GM15510 (cell line): Measurements from ENCODE around the gene RHBDD1.

Experiments used
- POLR2A ChIP-seq: IDR thresholded peaks from 3 replicates; pipeline ENCODE4 v1.6.1; 2011; ENCODE audit warnings: borderline replicate concordance; ENCODE audit not compliant: insufficient read length; ENCODE audit errors: extremely low read depth

The RHBDD1 gene

GRCh38 chr2:226796840-226797288, 39.0 kb upstream of the RHBDD1 start:
- no peak for TF ChIP-seq POLR2A

DNA sequence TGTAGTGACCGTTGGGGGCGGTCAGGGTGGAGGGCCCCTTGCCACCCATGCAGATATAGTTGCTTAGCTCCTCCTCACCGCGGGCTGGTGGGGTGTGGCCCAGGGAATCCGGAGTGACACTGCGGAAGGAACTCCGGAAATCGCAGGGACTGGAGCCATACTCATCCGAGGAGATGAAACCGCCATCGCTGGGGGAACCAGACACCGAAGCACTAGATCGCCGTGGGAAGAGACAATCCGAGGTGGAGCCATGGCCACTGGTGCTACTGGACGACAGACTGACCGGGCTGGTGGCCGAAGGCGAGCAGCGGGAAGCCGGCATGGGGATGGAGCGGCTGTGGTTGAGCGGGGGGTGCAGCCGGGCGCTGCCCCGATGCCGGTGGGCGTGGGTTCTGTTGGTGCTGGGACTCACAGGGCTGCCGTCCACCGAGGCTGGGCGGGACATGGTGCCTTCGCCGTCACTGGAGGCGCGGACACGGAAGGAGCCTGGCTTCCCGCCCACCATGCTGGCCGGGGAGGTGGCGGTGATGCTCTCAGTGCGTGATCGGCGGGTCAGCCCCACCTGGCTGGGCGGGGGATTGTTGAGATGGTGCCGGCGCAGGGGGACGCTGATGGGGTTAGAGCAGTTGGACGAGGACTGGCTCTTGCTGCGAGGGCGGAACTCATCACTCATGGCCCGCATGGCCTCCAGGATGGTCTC, 38.4 kb upstream of the RHBDD1 start:
- TF ChIP-seq POLR2A, result no peak

DNA sequence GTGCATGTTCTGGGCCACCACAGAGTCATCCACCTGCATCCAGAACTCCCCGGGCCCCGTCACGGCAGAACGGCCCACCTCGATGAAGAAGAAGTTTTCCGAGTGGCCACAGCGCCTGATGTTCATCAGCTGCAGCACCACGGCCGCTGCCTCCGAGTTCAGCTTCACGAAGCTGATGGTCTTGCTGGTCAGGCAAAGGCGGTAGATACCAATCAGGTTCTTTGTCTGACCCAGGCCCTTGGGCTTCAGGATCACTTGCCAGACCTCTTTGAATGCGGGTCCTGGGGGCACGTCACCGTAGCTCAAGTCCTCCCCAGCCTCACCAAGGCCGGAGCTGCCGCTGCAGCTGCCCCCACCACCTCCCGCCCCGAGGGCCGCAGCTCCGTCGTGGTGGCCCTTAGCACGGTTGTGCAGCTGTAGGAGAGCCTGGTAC, 37.8 kb upstream of the RHBDD1 start:
- no peak for TF ChIP-seq POLR2A

DNA sequence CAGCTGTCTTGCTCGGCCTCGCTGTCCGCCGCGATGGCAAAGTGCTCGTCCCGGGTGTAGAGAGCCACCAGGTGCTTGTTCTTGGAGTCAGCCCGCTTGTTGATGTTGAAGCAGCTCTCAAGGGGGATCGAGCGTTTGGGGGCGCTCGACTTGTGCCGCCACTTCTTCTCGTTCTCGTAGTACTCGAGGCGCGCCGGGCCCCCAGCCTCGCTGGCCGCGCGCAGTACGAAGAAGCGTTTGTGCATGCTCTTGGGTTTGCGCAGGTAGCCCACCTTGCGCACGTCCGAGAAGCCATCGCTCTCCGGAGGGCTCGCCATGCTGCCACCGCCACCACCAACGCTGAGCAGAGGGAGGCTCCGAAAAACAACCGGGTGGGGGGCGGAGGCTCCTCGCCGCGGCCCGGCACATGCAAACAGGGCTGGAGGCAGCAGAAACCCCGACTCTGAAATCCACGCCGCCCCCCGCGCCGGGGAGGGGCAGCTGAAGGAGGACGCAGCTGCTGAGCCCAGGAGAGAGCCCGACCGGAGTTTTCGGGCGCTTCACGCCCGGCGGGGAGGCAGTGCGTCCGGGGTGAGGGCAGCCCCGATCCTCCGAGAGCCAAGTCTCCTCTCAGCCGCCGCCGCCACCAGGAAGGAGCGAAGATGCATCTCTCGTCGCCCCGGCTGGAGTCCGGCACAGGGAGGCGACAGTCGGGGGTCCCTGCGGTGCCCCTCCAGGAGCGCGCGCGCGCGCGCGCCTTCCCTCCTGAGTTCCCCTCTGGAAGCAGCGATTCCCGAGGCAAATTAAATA, 37.2 kb upstream of the RHBDD1 start:
- TF ChIP-seq POLR2A, result no peak

- TF ChIP-seq POLR2A, result peak; percentile 24
These were observed 36.5 kb upstream of the RHBDD1 start, which contains the start of gene IRS1 for GRCh38 chr2:226799211-226799975. Gene IRS1 (minus strand): TSS chr2:226799820. CDS start chr2:226798738, 1,082 bp downstream.

DNA sequence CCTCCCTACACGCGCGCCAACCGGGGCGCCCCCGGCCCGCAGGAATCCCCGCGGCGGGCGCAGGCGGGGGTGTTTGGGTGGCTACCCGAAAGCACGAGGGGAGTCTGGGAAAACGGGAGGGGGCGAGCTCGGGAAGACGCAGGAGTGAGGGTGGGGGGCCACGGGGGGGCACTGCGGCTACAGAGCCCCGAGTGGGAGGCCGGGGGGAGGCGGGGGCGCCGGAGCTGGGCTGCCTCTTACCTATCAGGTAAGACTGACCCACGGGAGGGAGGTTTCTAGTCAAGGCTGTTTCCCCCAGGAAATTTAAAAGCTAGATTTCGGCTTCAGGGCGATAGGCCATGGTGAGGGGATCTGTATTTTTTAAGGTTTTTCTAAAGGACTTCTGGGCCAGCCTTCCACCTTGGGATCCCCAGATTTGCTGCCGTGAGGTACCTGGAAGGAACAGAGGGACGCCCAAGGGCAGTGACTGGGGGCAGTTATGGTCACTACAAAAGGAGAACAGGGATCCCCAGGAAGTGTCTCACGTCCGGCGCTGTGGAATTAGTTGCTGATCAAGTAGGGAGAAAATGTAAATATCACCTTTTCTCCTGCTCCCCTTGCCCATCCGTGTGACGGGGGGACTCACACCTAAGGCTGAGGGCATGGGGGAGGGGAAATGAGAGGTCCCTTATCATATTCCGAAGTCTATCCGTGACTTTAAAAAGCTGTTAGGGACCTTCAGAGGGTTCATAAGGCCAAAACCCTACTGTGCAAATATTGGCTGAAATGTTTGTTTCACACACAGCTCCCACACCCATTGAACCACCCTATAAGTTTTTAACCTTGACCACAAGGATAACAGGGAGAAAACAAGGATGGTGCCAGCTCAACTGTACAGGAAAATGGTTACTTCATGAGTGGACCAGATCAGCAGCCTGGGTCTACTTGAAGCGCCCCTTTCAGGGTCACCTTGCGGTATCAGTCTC, 35.6 kb upstream of the RHBDD1 start:
- no peak for TF ChIP-seq POLR2A

DNA sequence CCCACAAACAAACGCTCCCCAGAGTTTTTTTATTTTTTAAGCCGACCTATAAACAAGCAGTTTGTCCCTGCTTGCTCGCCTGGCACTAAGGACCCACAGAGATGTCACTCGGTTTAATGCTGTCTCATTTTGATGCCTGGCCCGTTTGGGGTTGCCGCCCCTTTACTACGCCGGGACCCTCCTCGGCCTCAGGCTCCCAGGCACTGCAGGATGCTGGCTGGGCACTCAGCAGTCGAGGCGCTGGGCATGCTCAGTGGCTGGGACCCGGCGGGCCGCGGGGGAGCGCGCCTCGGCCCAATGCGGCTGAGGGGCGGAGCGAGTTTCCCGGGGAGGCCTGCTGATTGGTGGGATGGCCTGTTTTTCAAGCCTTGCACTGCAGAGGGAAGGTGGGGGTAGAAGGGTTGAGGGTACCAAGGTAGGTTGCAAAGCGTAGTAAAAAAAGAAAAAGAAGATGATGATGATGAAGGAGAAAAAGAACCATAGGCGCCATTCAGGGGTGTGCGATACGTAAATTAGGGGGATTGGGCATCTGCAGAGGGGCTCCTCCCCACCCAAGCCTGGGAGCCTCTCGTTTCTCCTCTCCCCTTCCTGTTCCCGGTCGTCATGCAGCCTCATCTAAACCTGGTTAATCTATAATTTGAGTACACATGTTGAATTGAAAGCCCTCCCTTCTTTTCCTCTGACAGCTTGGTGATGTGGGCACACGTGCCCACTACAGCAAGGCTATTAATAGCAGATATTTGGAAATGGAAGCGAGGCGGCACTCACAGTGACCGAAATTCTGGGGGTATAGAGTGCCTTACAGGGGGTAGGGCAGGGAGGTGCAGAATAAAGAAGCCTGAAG, 34.7 kb upstream of the RHBDD1 start:
- TF ChIP-seq POLR2A, result peak; percentile 52

DNA sequence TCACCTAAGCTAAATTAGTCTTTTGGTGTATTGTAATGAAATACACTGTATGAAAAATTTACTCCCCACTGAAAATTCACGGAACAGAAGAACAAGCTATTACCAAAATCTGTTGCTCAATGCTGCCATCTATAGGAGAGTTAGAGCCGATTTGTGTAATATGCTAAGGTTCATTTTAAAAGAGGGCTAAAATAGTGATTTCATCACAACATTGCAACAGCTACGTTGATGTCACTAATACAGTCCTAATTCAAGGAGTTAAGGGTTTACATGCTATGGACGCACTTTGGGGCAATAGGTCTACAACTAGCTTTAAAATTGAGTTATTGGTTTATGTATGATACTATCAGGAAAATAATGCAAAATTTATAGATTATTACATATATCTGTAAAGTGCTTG, 33.3 kb upstream of the RHBDD1 start:
- no peak for TF ChIP-seq POLR2A

DNA sequence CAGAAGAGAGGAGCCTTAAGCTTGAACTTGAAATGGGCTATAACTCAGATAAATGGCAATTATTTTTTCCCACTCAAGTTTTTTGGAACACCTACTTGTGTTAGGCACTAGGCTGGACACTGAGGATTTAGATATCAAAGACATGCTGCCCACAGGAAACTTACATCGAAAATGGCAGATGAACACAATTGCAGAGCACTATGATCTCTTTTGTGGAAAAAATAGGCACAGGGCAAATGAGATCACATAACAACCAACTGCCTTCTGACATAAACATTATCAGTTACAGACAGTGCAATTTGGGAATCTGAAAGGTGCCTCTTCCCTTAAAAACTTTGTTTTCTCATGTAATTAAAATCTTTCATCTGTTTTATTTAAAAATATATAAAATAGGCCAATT, 32.4 kb upstream of the RHBDD1 start:
- no peak for TF ChIP-seq POLR2A

- TF ChIP-seq POLR2A, result no peak
These were observed 22.6 kb upstream of the RHBDD1 start for GRCh38 chr2:226813148-226813701.

- no peak for TF ChIP-seq POLR2A
These were observed 16.9 kb upstream of the RHBDD1 start for GRCh38 chr2:226818930-226819329.

GRCh38 chr2:226825056-226825455, 10.8 kb upstream of the RHBDD1 start:
- no peak for TF ChIP-seq POLR2A

DNA sequence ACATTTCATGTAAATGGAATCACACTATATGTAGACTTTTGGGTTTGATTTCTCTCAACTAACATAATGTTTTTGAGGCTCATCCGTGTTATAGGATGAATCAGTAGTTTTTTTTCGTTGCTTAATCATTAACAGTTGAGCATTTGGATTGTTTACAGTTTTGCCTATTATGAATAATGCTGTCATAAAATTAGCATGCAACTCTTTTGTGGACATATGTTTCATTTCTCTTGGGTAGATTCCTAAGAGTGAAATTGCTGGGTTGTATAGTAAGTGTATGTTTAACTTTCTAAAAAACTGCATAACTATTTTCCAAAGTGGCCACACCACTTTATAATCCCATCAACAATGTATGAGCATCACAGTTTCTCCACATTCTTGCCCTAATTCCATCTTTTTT, 7.7 kb upstream of the RHBDD1 start:
- no peak for TF ChIP-seq POLR2A

- TF ChIP-seq POLR2A, result no peak
These were observed 5.9 kb upstream of the RHBDD1 start for GRCh38 chr2:226829721-226830631.
